PC-9 (cell line): ENCODE data around the gene STAT5B.

Source experiments
- CTCF ChIP-seq: fragments of 200-600 bp; sonication (generic); conservative IDR thresholded peaks from 2 replicates; pipeline ENCODE4 v1.6.1; 2017; ENCODE audit warnings: mixed run types, antibody characterized with exemption, mild to moderate bottlenecking, moderate library complexity
- EZH2 ChIP-seq: fragments of 200-600 bp; sonication (generic); IDR thresholded peaks from 2 replicates; pipeline ENCODE4 v1.8.0; 2017; ENCODE audit warnings: antibody characterized with exemption, low read depth

GRCh38 chr17:42281571-42282096 lies 5.4 kb upstream of the STAT5B start:
- TF ChIP-seq CTCF (no peak), EZH2 (no peak)
